Placental pericyte (primary cell): ENCODE measurements around the gene MFAP5. TPM values are rescaled to one million over a fixed set of nuclear protein-coding genes. Genes with fewer than 3 reads are reported as not detected.

Experiments used
- small RNA-seq: library from RNA; depleted of rRNA; stranded (forward); fragments of <200 nt; gene quantifications from one replicate; pipeline ENCODE3, GENCODE V24; 2012; ENCODE audit warnings: low replicate concordance
- total RNA-seq: library from RNA; depleted of rRNA; stranded (reverse); fragments of >200 nt; gene quantifications from 2 replicates; pipeline ENCODE4 v1.2.3, GENCODE V29; 2012

MFAP5 gene, protein sequence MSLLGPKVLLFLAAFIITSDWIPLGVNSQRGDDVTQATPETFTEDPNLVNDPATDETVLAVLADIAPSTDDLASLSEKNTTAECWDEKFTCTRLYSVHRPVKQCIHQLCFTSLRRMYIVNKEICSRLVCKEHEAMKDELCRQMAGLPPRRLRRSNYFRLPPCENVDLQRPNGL
- total RNA-seq, result under 0.01 and 0.86 TPM in 2 replicates

DNA sequence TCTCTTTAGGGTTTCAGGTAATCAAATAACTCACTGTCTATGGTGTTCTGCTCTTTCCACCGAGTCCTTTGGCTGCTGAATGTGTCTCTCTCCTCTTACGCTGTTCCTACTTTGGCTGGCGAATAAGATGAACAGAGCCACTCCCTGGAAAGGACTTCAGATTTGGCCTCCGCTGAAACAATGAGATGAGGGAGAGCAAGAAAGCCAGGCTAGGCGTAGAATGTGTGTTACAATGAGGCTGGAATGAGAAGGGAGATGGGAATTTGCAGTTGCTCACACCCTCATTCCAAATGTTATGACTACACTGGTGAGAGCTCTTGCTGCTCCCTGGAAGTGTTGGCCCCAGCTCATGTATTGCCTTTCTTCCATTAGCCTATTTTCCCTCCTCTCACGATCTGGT lies at the start of gene MFAP5:
TSS of gene MFAP5 (minus strand) at position 234 of the 400 bp plus-strand sequence. CDS start 722 bp downstream, outside the sequence.

DNA sequence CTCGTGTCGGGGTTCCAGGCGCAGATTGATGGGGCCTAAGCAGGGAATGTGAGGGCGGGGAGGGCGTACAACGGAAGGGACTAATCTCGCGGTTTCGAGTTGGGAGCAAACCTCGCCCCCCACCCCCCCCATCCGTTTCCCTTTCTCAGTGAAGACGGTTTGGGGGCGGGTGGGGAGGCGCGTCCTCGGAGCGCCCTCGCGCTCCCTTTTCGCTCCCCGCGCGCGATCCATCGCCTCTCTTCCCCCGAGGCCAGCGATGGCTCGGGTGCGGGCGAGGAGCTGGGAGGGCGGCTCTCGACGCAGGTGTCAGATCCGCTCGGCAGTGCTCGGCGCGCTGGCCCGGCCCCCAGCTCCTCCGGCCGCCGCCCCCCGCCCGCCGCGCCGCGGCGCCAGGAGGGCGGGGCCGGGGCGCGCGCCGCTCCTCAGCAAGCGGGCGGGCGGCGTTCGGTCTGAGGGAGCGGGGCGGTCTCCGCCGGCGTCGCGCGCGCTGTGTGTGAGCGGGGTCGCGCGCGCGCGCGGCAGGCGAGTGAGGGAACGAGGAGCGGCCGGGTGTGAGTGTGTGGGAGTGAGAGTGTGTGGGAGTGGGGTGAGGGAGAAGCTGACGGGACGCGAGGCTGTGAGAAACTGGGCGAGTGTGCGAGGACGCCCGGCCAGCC lies 35.0 kb upstream of the MFAP5 start, which contains the start of gene RIMKLB:
TSS of gene RIMKLB (plus strand) at position 516 of the 656 bp plus-strand sequence. CDS start 15,876 bp downstream, outside the sequence.

DNA sequence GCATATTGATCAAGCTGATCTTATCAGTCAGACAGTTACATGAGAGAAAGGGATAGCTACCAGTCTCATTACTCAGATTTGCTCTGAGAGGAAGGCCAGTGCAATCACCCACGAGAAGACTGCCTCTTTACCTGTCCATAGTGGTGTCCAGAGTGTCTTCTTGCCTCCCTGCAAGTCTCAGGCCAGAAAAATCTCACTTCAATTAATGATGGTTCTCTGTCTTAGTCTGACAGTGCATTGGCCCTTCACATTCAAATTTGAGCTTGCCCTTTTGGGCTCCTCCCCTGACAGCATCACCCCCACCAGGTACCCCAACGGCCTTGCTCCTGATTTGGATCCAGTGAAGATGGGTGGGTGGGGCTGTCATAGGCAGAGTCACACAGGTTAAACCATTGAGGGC lies 50.0 kb downstream of the MFAP5 start, which contains the start of gene AICDA:
TSS of gene AICDA (minus strand) at position 231 of the 400 bp plus-strand sequence. CDS start at position 139, 92 bp downstream.

Small RNA genes lying within 50 kb of the gene (small RNA-seq; reads per million reads assigned to genes)
- not detected for gene RF00564

Other genes starting within 250 kb of the MFAP5 start
- not detected in 2 replicates for gene CLEC6A, start 206.9 kb downstream of the MFAP5 start, total RNA-seq
- gene CLEC4D, start 149.3 kb downstream of the MFAP5 start, total RNA-seq, result not detected in 2 replicates
- gene CLEC4E, start 121.9 kb downstream of the MFAP5 start, total RNA-seq, result not detected in 2 replicates
- not detected in 2 replicates for gene AICDA, start 50.0 kb downstream of the MFAP5 start, total RNA-seq
- 12.5 and 15.1 TPM in 2 replicates for gene RIMKLB, start 35.2 kb upstream of the MFAP5 start, total RNA-seq
- 0.72 TPM in 1 of 2 replicates, not detected in the other for gene A2ML1, start 159.8 kb upstream of the MFAP5 start, total RNA-seq